IMR-90 (cell line): ENCODE data around the gene MAP4K1.

Source experiments
- CEBPB ChIP-seq: IDR thresholded peaks from 2 replicates; pipeline ENCODE4 v1.6.1; 2012; ENCODE audit warnings: low read depth, low read length, improper control_type of control experiment
- CHD1 ChIP-seq: IDR thresholded peaks from 2 replicates; pipeline ENCODE4 v1.6.1; 2012; ENCODE audit warnings: low read depth, low read length, improper control_type of control experiment
- RAD21 ChIP-seq: IDR thresholded peaks from 2 replicates; pipeline ENCODE4 v1.6.1; 2012; ENCODE audit warnings: low read length, improper control_type of control experiment
- RFX5 ChIP-seq: IDR thresholded peaks from 2 replicates; pipeline ENCODE4 v1.8.0; 2012; ENCODE audit warnings: low read depth, mild to moderate bottlenecking, low read length, moderate library complexity
- TF ChIP-seq, protein P1 (sequence below): conservative IDR thresholded peaks from 2 replicates; pipeline ENCODE4 v1.5.1; 2012; ENCODE audit warnings: mild to moderate bottlenecking, low read depth, low read length, improper control_type of control experiment

DNA sequence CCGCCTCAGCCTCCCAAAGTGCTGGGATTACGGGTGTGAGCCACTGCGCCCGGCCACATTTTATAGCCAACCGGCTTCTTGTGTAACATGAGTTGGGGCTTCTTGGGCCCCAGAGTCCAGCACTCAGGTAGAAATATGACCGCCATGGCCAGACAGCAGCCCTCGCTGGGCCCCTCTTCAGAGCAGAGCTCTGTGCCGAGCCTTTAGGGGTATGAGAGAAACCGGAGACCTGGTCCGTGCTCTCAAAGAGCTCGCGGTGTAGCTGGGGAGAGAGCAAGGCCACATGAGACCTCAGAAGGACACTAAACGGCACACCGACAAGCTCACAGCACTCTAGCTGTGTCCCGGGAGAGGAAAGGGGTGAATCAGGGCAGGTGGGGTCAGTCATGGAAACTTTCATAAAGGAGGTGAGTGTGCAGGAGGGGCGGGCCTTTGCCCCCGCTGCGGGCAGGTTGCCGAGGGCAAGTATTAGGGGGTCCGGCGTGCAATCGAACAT lies 45.5 kb upstream of the MAP4K1 start:
- TF ChIP-seq CEBPB (no peak), RAD21 (no peak), RFX5 (no peak), CHD1 (no peak)
- TF ChIP-seq, protein P1, sequence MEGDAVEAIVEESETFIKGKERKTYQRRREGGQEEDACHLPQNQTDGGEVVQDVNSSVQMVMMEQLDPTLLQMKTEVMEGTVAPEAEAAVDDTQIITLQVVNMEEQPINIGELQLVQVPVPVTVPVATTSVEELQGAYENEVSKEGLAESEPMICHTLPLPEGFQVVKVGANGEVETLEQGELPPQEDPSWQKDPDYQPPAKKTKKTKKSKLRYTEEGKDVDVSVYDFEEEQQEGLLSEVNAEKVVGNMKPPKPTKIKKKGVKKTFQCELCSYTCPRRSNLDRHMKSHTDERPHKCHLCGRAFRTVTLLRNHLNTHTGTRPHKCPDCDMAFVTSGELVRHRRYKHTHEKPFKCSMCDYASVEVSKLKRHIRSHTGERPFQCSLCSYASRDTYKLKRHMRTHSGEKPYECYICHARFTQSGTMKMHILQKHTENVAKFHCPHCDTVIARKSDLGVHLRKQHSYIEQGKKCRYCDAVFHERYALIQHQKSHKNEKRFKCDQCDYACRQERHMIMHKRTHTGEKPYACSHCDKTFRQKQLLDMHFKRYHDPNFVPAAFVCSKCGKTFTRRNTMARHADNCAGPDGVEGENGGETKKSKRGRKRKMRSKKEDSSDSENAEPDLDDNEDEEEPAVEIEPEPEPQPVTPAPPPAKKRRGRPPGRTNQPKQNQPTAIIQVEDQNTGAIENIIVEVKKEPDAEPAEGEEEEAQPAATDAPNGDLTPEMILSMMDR = no peak
